Activated T-cell treated with anti-CD3 and anti-CD28 coated beads, Interleukin-2, amount 50 U/mL, for 1 hour (primary cell): ENCODE results near the gene MCM6.
"Not testable (repeated sequence)": the region's sequence is repeated elsewhere in the genome, so short reads cannot be mapped to it uniquely, and the experiment has no call there.

ENCODE experiments used
- DNase-seq: peaks from one replicate; pipeline ENCODE4 v3.0.0-alpha.2; 2020

MCM6 gene

DNA sequence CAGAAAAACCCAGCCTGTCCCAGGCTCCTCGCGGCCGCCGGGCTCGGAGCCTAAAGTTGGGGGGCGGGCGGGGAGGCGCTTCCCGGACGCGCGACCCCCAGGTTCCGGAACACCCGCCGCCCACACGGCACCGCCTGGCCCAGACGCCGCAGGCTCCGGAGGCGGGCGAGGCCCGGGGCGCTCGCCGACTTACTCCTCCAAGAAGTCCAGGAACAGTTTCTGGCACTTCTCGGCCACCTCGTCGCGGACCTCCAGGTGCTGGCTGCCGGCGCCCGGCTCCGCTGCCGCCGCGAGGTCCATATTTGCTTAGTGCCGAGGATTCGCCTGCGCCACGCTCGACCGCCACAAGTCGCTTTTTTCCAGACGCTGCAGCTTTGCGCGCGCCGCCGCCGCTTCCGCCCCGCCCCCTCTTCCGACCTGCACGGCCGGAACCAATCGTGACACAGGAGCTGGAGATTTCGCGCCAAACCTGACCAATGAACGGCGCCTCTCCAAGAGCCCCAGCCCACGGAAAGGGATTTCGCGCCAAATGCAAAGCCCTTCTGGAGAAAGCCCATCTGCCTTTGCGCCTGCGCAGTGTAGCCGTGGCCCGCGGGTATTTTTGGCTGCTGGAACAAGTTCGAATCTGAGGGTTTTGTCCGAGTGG, at the start of gene MCM6:
TSS of gene MCM6 (minus strand) at position 378 of the 646 bp plus-strand sequence. CDS start at position 300, 78 bp downstream.
- DNase-seq, result peak; percentile 95

DNA sequence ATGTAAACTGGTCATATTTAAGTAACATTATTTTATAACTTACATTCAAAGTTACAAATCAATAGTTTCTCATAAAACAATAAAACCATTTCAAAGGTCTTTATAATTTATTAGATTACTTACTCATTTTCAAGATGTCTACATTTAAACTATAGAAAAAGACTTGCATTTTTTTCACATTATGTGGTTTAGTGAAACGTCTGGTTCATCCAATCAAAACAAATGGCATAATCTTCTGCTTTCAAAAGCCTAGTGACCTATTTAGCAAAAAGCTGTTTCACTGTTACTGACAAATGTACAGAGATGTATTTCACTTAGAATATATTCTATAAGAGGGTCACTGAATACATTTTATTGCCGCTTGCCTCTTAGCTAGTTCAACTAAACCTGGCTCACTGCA, 49.3 kb upstream of the MCM6 start:
- no peak for DNase-seq

DNA sequence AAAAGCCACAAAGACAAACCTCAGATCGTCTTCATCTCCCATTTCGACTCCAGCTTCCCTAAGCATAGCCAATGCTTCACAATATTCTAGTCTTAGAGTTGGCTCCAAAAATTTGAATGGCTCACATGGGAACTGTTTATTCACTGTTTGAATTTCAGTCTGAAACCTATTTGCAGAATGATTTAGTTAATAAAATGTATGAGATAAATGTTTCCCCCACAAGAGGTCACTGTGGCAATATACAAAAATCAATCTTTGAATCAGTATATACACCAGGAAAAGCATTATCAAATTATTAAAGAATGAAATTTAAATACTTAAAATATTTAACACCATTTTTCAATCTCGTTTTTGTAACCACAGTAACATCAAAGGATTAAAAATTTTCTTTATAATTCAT, 40.0 kb upstream of the MCM6 start:
- DNase-seq, result no peak

DNA sequence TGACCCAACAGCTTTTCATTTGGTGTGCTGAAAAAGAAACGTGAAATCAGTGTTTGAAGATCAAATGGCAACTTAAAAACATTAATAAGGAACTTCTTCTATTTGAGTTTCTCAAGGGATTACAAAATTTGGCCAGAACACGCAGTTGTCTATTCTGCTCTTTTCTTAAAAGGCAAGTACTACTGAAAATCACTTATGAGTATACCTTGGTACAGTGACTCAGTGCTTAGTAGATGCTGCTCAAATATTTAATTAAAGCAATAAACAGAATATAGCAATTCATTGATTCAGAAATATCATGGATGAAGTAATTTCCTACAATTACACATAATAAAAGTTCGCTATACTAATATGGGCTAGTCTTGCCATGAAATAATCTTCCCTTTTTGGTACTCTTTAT, 38.2 kb upstream of the MCM6 start:
- DNase-seq, result no peak

DNA sequence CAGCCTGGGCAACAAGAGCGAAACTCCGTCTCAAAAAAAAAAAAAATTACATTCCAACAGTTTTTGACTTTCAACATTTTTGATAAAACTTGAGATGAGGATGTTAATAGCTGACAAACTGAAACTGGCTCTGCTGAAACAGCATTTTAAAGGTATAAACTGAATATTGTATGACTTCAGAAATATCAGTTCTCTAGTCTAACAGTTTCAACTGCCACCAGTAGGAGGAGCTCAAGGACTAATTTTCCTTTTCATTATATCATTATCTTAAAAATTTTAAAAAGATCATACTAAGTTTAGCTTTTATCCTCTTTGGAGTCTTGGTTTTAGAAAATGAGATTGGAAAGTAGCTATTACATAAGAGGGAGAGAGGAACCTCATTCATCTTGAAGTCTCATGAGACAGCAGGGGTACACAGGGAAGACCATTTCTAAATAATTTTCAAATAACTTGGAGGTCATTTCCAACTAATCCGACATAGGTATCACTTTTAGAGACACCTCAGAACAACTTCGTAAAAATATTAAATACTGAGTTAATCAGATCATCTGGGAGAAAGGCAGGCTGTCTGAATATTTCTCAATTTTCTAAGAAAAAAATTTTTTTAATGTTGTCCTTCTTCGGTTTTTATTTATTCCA, 37.6 kb upstream of the MCM6 start:
- no peak for DNase-seq

DNA sequence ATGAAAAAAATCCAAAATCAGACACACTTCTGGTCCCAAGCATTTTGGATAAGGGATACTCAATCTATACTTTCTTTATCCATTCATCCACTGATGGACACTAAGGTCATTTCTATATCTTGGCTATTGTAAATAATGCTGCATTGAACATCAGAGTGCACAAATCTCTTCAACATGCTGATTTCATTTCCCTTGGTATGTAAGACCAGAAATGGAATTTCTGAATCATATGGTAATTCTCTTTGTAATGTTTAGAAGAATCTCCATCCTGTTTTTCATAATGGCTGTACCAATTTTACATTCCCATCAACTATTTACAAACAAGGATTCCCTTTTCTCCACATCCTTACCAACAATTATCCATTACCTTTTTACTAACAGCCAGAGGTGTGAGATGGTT, 33.7 kb upstream of the MCM6 start:
- DNase-seq, result no peak

DNA sequence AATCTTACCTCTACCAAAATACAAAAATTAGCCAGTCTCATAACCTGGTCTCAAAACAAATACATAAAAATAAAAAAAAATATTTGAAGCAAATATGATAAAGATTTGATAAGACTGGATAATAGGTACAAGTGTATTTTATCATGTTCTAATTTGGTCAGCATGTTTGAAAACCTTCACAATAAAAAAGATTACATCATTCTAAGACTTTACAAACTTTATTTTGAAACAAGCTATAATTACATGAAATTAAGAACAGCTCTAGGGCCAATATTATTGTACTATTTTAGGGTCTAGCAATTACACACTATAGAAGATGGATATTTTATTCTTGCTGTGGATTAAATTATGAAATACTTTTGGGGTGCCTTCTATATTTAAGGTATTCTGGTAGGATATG, 29.4 kb upstream of the MCM6 start:
- no peak for DNase-seq

DNA sequence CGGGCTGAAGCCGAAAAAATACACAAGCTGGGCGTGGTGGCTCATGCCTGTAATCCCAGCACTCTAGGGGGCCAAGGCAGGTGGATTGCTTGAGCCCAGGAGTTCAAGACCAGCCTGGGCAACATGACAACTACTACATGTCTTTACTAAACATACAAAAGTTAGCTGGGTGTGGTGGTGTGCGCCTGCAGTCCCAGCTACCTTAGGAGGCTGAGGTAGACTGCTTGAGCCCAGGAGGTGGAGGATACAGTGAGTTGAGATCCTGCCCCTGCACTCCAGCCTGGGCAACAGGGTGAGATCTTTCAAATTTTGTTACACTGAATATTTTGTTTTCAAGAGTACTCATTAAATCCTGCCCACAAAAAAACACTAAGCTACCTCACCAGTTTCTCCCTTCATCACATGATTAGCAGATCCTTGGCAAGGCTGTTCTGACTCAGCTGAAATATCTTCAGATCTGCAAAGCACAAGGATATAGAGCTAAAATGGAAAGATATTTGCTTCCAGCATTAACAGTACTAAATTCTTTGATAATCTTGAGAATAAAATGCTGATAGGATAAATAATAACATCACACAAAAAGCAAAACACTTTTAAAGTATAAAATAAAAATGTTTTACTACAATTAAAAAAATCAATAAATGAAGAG, 28.2 kb upstream of the MCM6 start:
- DNase-seq, result no peak

DNA sequence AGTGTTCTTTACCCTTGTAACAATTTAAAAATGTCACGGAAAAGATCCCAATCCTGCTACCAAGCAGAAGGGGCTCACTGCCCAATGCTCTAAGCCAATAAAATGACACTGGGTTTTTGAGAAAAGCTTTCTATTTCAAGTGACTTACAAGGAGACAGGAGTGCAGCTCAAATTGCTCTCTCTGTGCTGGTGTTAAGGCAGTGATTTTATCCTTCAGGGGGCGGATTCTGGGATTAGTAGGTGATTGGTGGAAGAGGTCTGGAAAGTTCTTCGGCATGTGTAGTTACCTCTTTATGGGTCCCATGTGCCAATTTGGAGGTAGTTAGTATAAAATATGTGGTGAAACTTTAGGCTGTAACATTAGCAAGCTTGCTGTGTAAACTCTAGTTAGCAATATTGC, 27.4 kb upstream of the MCM6 start:
- no peak for DNase-seq

DNA sequence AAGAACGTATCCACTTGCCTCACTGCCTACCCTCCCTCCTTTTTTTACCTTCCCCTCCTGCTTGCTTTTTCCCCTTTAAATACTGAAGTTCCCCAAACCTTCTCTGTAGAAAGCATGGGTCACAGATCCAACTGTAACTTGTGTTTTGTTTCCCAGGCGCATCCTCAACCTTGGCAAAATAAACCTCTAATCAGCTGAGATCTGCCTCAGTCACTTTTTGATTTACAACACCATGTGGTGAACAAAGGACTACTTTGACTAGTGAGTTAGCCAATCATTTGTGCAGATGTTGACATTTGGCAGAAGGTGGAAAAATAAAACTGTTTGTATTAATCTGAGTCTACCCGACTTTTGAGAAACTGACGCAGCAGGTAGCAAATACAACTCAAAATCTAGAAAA, 23.3 kb upstream of the MCM6 start:
- no peak for DNase-seq

DNA sequence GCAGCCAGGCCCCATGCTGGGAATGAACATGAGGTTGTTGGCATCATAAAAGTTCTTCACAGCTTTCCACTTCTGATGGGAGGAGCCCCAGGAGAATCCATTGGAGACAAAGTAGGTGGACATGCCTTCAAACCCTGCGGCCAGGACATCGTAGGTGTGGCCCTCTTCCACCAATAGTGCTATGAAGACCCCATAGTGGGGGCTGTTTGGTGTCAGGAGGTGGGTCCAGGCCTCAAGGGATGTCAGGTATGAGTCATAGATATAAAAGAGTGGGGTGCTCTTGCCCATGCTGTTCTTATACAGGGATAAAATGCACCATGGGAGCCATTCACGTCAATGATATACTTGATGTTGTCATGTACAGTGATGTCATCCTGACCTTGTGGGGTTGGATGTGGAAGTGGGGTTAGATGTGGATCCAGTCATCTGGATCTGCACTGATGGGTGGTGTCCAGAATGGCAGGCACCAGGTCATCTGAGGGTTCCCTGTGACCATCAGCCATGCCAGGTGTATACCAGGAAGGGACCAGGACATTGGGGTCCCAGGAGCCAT, 22.1 kb upstream of the MCM6 start:
- DNase-seq, result no peak

DNA sequence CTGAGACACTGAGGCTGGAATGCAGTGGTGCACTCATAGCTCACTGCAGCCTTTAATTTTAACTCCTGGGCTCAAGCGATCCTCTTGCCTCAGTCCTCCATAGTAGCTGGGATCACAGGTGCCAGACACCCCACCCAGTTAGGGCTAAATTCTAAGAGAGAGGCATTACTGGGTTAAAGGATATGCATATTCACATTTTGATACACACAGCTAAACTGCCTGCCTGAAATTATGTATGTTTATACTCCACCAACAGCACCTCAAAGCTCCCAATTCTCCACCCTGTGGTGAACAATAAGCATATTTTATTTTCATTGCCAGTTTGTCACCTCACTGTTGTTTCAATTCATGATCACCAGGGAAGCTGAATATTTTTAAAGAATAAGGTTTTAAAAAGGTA, 18.7 kb upstream of the MCM6 start:
- no peak for DNase-seq

DNA sequence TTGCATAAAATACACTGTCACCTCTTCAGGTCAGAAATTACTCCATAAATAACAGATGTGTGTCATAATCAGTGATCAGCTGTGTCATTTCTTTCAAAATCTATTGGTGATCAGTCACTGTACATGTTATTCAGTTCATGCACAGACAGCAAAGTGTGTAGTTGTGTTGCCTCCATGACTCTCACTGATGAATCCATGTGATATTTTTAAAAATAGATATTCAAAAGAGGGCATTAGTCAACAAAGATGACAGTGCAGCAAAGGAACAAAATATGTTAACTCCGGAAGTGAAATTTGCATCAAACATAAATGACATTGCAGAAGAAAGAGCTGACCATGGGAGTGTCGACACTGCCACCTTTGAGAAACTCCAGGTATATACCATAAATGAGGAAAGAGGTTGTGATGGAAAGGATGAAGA, 17.1 kb upstream of the MCM6 start:
- no peak for DNase-seq

DNA sequence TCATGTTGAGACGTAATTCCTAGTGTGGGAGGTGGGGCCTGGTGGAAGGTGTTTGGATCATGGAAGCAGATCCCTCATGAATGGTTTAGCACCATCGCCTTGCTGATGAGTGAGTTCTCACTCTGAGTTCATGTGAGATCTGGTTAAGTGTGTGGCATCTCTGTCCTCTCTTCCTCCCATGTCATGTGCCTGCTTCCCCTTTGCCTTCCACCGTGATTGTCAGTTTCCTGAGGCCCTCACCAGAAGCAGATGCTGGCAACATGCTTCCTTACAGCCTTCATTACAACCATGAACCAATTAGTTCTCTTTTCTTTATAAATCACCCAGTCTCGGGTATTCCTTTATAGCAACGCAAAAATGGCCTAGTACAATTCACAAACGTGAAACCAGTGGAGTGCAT, 14.6 kb upstream of the MCM6 start:
- no peak for DNase-seq

DNA sequence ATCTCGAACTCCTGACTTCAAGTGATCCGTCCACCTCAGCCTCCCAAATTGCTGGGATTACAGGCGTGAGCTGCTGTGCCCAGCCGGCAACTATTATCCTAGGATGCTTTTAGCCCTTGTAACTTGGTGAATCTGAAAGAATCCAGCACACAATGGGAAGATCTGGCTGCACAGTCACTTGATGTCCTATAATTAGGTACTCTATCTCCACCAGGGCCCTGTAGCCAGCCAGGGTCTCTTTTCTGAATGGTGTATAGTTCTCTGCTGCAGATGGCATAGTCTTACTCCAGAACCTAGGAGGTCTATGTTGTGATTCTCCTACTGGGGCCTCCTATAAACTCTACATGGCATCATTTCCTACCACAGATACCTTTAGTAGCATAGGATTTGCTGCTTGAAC, 13.9 kb upstream of the MCM6 start:
- DNase-seq, result no peak

DNA sequence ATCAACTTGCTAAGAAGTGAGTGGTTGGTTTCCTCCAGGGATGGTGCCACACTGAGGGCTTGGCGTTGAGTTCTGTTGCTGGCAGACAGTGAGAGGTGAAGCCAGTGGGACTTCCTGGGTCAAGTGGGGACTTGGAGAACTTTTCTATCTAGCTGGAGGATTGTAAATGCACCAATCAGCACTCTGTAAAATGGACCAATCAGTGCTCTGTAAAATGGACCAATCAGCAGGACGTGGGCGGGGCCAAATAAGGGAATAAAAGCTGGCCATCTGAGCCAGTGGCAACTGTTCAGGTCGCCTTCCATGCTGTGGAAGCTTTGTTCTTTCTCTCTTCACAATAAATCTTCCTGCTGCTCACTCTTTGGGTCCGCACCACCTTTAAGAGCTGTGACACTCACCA, 12.3 kb upstream of the MCM6 start:
- DNase-seq, result not testable (repeated sequence)

DNA sequence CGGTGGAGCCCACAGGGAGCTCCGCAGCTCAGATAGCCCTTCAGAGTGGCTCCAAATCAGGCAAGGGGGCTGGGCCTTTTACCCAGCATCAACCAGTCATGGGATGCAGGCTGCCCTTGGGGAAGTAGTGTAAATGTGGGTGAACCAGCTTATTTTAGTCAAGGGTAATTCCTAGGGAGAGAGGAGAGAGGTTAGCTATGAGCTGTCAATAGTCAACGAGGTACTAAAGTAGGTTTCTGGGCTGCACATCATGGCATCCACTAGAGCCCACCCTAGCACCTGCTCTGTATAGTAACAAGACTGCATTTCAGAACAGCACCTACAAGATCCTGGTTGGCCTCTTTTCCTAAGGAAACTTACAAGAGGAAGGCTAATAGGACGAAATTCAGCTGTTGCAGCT, 9.5 kb upstream of the MCM6 start:
- no peak for DNase-seq

DNA sequence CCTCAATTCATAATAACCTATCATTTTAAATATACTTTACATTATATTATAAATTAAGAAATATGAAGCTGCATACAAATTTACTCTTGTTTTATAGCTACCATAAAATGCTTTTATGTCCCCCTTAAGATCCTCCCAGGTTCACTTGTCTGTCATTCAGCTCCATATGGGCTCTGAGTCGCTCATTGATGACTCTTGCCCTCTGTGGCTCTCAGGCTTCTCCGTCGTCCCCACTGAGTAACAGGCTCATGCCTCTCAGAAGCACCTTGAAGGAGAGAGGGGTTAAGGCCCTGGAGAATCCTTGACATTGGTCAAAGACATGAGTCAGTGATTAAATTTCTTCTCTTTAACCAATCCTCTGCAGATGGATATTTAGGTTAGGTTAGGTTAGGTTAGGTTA, 6.2 kb upstream of the MCM6 start:
- DNase-seq, result no peak

DNA sequence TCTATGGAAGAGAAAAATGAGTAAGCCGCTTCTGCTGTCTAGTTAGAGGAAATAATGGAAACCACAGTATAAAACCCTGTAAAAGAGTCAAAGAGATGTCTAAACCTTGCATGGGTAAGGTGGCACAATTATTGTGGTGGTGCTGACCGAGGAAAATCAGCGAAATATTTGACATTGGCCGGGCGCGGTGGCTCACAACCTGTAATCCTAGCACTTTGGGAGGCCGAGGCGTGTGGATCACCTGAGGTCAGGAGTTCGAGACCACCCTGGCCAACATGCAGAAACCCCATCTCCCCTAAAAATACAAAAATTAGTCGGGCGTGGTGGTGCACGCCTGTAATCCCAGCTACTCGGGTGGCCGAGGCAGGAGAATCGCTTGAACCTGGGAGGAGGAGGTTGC, 527 bp upstream of the MCM6 start:
- not testable (repeated sequence) for DNase-seq

DNA sequence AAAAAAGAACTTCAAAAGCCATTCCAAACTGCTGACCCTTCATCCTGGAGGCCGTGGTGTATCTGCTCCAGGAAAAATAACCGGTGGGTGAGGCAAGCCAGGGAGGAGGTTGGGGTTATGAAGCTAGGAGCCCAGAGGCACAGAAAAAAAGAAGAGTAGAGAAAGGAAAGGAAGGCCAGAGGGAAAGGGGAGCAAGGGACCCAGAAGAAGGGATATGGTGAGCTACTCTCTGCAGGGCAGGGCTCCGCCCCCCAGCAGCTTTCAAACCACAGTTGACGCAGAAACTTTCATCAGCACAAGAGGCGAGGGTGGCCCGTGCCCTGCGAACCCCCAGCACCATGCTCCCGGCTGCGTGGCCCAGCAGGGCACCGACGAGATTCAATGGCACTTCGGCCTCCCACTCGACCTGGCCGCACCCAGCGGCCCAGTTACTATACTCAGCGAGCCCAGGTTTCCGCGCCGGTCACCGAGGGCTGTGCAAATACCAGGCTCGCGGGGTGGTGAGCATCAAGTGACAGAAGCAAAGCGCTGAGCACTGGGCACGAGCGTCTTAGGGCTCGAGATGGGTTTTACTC, 665 bp downstream of the MCM6 start:
- peak; percentile 79 for DNase-seq

DNA sequence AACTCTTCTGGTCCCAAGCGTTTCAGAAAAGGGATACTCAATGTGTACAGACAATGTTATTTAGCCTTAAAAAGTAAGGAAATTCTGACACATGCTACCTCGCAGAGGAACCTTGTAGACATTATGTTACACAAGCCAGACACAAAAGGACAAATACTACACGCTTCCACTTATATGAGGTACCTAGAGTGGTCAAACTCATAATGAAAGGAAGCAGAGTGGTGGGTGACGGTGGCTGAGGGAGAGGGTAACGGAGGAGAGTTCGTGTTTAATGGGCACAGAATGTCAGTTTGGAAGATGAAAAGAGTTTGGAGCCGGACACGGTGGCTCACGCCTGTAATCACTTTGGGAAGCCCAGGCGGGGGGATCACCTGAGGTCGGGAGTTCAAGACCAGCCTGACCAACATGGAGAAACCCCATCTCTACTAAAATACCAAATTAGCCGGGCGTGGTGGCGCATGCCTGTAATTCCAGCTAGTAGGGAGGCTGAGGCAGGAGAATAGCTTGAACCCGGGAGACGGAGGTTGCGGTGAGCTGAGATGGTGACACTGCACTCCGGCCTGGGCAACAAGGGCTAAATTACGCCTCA, 1.4 kb downstream of the MCM6 start:
- DNase-seq, result no peak

DNA sequence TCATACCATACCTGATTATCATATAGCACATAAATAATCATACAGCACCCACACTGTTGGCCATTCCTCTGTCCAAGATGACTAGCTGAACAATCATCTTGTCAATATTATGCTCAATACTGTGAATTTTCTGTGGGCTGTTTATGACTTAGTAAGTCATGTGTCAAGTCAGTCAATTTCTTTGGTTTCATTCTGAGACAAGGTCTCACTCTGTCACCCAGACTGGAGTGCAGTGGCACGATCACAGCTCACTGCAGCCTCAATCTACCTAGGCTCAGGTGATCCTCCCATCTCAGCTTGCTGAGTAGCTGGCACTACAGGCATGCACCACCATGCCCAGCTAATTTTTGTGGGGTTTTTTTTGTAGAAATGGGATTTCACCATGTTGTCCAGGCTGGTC, 5.7 kb downstream of the MCM6 start:
- DNase-seq, result no peak

DNA sequence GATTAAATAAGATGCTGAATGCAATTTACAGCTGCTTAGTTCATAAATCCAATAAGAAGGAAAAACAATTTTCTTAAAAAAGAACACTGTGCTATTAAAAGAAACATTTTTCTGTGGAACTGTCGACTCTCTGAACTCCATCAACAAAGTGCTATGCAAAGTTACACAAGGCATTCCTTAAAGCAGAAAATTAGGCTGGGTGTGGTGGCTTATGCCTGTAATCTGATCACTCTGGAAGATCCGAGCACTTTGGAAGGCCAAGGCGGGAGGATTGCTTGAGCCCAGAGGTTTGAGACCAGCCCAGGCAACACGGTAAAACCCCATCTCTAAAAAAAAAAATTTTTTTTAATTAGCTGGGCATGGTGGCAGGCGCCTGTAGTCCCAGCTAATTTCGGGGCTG, 13.0 kb downstream of the MCM6 start:
- no peak for DNase-seq

DNA sequence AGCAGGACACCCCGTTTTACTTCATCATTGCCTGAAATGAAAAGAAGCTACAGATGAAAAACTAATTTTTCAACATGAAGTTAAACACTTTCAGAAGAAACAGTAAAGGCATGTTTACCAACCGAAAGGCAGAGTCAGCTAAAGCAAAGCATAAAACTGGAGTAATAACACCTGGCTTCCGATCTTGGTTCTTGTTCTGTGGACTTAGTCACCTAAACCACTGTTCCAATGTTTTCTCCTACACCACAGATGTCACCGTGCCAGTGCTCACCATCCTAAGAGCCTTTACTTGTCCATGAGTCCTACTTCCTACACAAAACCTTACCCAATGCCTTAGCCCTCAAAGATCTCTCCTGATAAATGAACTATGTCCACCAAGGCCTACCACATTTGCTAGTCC, 13.5 kb downstream of the MCM6 start:
- no peak for DNase-seq
